HG03469 (cell line): ENCODE data around the gene LTN1.
"Not testable (repeated sequence)": the region's sequence is repeated elsewhere in the genome, so short reads cannot be mapped to it uniquely, and the experiment has no call there.

Source experiments
- ATAC-seq: cut with Tn5 transposase; IDR thresholded peaks from one replicate; pipeline ENCODE4 v1.9.1; 2021; ENCODE audit warnings: mild to moderate bottlenecking, moderate library complexity, moderate number of reproducible peaks; ENCODE audit not compliant: unreplicated experiment

The LTN1 gene

GRCh38 chr21:28991861-28992525 is 684 bp downstream of the LTN1 start:
- peak; percentile 0 for ATAC-seq

GRCh38 chr21:28988146-28988545 is 4.5 kb downstream of the LTN1 start:
- ATAC-seq: not testable (repeated sequence)

- no peak for ATAC-seq
Observed at GRCh38 chr21:28986677-28987076, 6.0 kb downstream of the LTN1 start.

GRCh38 chr21:28982637-28983036 is 10.0 kb downstream of the LTN1 start:
- no peak for ATAC-seq

- no peak for ATAC-seq
Observed at GRCh38 chr21:28979092-28979491, 13.6 kb downstream of the LTN1 start.

GRCh38 chr21:28975397-28975796 is 17.3 kb downstream of the LTN1 start:
- ATAC-seq: no peak

GRCh38 chr21:28974531-28975227 is 18.0 kb downstream of the LTN1 start:
- no peak for ATAC-seq

DNA sequence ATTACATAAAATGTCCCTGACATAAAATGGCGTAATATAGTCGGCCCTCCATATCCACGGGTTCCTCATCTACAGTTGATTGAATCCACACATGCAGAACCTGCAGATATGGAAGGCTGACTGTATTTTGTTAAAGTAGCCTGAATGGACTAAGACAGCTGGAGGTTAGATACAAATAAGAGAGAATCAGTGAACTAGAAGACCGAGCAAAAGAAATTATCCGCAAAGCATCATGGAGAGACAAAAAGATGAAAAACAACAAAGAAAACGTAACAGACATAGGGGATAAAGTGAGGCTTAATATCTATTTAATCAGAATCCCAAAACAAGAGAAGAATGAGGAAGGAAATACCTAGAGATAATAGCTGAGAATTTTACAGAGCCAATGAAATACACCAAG is 20.3 kb downstream of the LTN1 start:
- ATAC-seq: no peak

GRCh38 chr21:28971171-28971570 is 21.5 kb downstream of the LTN1 start:
- ATAC-seq: no peak

GRCh38 chr21:28963831-28964230 is 28.8 kb downstream of the LTN1 start:
- ATAC-seq: no peak

GRCh38 chr21:28962465-28962864 is 30.2 kb downstream of the LTN1 start:
- no peak for ATAC-seq

- no peak for ATAC-seq
Observed at GRCh38 chr21:28961927-28962326, 30.8 kb downstream of the LTN1 start.

GRCh38 chr21:28960245-28960644 is 32.4 kb downstream of the LTN1 start:
- no peak for ATAC-seq

GRCh38 chr21:28959367-28960099 is 33.1 kb downstream of the LTN1 start:
- ATAC-seq: no peak

- peak; percentile 70 for ATAC-seq
Observed at GRCh38 chr21:28953247-28953646, 39.4 kb downstream of the LTN1 start.

DNA sequence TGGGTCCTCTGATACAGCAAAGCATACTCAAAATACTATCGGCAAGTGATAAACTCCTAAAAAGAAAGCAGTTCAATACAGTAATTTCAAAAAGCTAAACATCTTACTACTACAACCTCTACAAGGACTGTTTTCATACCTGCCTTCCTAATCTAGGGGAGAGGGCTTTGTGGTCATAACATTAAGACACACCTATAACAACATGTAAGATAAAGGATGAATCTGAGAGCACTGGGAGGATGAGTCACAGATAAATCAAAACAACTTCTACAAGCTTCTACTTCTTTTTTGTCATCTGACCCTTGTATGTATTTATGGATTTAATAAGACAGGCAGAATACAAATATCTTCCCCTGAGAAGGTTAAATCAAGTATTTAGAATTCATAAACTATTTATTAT is 40.0 kb downstream of the LTN1 start:
- ATAC-seq: no peak

DNA sequence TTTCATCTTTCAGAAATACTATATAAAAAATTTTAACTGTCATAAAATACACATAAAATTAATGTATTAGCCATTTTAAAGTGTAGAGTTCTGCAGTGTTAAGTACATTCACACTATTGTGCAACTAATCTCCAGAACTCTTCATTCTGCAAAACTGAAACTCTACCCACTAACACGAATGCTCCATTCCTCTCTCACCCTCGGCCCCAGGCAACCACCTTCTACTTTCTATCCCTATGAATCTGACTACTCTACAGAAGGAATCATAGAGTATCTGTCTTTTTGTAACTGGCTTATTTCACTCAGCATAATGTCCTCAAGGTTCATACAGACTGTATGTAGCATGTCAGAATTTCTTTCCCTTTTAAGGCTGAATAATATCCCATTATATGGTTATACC is 43.4 kb downstream of the LTN1 start:
- ATAC-seq: no peak

DNA sequence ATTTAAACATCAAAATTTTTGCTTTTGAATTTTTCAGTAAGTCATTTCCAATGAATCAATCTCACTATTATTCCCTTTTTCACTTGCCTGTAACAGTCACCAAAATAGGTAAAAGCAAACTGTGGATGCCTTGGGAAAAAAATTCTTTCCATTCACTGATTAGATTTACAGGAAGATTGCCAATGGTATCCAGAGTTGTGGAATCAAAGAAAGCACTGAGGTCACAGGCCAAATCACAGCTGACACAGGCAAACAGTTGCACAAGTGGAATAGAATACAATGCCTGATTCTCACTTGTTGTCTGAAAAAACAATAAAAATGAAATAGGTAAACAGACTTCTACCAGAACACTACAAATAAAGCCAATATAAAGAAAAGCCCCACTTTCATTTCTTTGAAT is 48.4 kb downstream of the LTN1 start:
- no peak for ATAC-seq

GRCh38 chr21:28943631-28944030 is 49.0 kb downstream of the LTN1 start:
- ATAC-seq: no peak

DNA sequence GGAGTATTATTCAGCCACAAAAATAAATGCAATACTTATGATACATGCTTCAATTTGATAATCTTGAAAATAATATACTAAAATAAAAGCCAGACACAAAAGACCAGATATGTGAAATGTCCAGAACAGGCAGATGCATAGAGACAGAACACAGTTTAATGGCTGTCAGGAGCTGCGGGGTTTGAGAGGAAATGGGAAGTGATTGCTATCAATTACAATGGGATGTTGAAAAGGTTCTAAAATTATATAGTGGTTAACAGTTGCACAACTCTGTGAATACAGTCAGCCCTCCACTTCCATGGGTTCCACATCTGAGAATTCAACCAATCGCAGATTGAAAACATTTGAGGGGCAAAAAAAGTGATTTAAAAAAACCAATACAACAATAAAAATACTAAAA is 54.0 kb downstream of the LTN1 start:
- no peak for ATAC-seq

GRCh38 chr21:28937737-28938136 is 54.9 kb downstream of the LTN1 start:
- no peak for ATAC-seq

- no peak for ATAC-seq
Observed at GRCh38 chr21:28936721-28937120, 56.0 kb downstream of the LTN1 start.
